GM12865 (cell line): Measurements from ENCODE around the gene ITSN2.

Experiments
- DNase-seq: peaks from one replicate; pipeline ENCODE4 v3.0.0; 2010; ENCODE audit warnings: low read depth
- H3K4me3 ChIP-seq: 2 replicates; pipeline ENCODE4 v1.5.1; 2011; ENCODE audit warnings: mild to moderate bottlenecking, low read depth, low read length, control low read depth
- CTCF ChIP-seq: IDR thresholded peaks from 2 replicates; pipeline ENCODE4 v1.5.1; 2011; ENCODE audit warnings: low read length, control low read depth, low read depth, inconsistent platforms; ENCODE audit not compliant: insufficient read depth; ENCODE audit errors: missing control alignments

The ITSN2 gene

GRCh38 chr2:24380820-24381219, 20.5 kb upstream of the ITSN2 start:
- TF ChIP-seq CTCF, result no peak
- H3K4me3 ChIP-seq, result no peak overlapping the region
- DNase-seq, result no peak

- no peak for DNase-seq
- no peak for TF ChIP-seq CTCF
- no peak overlapping the region for H3K4me3 ChIP-seq
These were observed 15.2 kb upstream of the ITSN2 start for GRCh38 chr2:24375349-24376087.

GRCh38 chr2:24374301-24374700, 14.0 kb upstream of the ITSN2 start:
- no peak for TF ChIP-seq CTCF
- no peak overlapping the region for H3K4me3 ChIP-seq
- no peak for DNase-seq

GRCh38 chr2:24372033-24372432, 11.7 kb upstream of the ITSN2 start:
- no peak for TF ChIP-seq CTCF
- DNase-seq, result no peak
- no peak overlapping the region for H3K4me3 ChIP-seq

GRCh38 chr2:24365826-24366225, 5.5 kb upstream of the ITSN2 start:
- no peak overlapping the region for H3K4me3 ChIP-seq
- no peak for TF ChIP-seq CTCF
- no peak for DNase-seq

GRCh38 chr2:24365051-24365450, 4.7 kb upstream of the ITSN2 start:
- DNase-seq, result peak; percentile 88

More at GRCh38 chr2:24365051-24365450, 4.7 kb upstream of the ITSN2 start:
- no peak for TF ChIP-seq CTCF
- no peak overlapping the region for H3K4me3 ChIP-seq
